CD4-positive, alpha-beta T cell treated with Interleukin-6 for 4 hours (primary cell): Measurements from ENCODE around the gene AEBP2.
"Not testable (repeated sequence)": the region's sequence is repeated elsewhere in the genome, so short reads cannot be mapped to it uniquely, and the experiment has no call there.

Source experiments
- DNase-seq: peaks from one replicate; pipeline ENCODE4 v3.0.0-alpha.2; 2020; ENCODE audit warnings: mixed read lengths

Gene AEBP2

GRCh38 chr12:19439059-19440018, at the start of gene AEBP2:
Gene AEBP2, plus strand, starts transcription at chr12:19439492. Its CDS starts 208 bp downstream, at chr12:19439700.
- DNase-seq = peak; percentile 95

DNA sequence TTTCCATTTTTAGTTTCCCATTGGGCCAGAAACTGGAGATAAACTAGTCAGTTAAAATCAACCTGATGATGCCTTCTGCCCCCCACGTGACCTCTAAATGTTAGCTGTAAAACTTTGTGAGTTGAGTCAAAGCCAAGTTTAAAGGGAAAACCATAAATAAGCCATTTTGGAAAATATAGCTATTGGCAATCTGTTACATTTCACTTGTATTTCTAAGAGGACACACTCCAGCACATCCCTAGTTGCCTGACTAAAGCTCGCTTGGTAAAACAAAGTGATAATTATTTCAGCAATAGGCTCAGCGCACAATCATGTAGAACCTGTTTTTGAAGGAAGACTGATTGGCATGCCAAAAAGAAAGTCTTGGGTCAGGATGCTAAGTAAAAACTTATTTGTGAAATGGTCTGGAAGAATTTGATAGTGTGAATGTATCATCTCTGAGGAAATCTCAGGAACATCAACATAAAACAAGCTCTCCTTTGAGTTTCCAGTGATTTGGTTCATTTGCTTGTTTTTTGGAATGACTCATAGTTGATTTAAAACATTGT, 49.2 kb upstream of the AEBP2 start:
- no peak for DNase-seq

DNA sequence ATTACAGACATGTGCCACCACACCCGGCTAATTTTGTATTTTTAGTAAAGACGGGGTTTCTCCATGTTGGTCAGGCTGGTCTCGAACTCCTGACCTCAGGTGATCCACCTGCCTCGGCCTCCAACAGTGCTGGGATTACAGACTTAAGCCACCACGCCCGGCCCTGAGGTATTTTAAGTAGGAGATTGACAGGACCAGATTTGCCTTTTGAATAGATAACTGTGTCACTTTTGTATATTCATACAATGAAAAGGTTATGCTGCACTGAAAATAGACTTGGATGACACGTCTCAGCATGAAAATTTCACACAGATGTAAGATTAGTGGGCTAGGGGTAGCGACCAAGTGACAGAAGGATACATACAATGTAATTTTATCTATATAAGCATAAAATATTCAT, 46.6 kb upstream of the AEBP2 start:
- not testable (repeated sequence) for DNase-seq

GRCh38 chr12:19394385-19394784, 44.9 kb upstream of the AEBP2 start:
- DNase-seq = no peak

GRCh38 chr12:19397534-19397933, 41.8 kb upstream of the AEBP2 start:
- DNase-seq = no peak

DNA sequence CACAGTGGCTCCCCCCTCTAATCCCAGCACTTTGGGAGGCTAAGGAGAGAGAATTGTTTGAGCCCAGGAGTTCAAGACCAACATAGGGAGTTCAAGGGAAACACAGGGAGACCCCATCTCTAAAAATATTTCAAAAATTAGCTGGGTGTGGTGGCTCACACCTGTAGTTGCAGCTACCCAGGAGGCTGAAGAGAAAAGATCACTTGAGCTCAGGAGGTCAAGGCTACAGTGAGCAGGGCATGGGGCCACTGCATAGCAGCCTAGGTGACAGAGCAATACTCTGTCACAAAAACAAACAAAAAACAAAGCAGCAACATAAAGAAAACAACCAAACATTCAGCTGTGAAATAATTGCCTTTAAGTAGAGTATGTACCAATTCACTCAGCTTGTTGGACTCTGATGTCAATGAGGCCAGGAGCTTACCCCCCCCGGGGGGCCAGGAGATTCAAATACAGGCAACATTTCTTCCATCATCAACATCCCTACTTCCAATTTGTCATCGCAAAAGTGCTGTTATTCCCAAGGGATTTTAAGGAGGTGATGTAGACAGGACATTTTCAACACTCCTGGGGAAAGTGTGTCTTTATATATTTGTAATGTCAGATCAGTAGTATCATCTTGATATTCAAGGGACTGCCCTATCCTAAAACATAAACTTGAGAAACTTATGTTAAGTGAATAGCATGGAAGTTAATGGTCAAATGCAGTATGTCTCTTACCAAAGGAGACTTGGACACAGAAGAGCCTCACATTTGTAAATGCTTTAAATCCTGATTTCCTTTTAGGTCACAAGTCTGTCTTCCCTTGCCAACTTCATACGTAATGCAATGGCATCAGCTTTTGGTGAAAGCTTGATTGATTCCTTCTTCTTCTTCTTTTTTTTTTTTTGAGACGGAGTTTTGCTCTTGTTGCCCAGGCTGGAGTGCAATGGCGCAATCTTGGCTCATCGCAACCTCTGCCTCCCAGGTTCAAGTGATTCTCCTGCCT, 40.6 kb upstream of the AEBP2 start:
- no peak for DNase-seq

DNA sequence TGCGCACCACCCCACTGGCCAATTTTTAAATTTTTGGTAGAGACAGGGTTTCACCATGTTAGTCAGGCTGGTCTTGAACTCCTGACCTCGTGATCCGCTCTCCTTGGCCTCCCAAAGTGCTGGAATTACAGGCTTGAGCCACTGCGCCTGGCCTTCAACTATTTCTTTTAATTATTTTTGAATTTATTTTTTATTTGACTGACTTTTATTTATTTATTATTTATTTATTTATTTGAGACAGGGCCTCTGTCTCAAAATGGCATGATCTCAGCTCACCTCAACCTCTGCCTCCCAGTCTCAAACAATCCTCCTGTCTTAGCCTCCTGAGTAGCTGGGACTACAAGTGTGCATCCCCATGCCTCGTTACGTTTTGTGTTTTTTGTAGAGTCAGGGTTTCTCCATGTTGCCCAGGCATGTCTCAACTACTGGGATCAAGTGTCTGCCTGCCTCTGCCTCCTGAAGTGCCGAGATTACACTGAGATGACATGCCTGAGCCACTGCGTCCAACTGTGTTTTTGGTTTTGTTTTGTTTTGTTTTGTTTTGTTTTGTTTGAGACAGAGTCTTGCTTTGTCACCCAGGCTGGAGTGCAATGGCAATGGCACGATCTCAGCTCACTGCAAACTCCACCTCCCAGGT, 38.5 kb upstream of the AEBP2 start:
- not testable (repeated sequence) for DNase-seq

- no peak for DNase-seq
These were observed 37.1 kb upstream of the AEBP2 start for GRCh38 chr12:19402211-19402610.

- no peak for DNase-seq
These were observed 36.4 kb upstream of the AEBP2 start for GRCh38 chr12:19402743-19403431.

DNA sequence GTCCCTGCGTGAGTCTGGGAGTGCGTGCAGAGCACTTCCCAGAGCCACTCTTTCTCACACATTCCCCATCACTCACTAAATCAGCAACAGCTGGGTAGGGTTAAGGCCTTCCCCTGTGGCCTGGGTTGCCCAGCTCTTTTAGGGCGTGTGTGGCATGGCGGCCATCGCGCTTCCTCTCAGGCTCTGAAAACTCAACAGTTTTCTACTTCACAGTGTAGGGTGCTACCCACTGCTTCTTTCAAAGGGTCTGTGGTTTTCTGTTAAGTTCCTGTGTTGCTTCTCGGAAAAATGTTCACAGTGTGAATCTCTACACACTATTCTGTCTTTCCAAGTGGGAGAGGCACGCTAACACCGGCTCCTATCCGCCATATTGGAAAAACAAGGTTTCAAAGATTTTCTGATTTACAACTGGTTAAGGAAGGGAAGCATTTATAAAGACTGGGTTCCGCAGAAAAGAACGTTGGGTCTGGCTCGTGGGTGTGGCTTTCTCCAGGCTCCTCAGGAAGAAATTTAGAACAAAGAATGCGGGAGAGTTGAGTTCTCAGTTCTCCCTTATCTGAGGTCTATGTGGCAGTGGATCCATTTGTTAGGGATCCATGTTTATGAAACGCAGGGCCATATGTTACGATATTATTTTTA, 34.9 kb upstream of the AEBP2 start:
- DNase-seq = peak; percentile 21

DNA sequence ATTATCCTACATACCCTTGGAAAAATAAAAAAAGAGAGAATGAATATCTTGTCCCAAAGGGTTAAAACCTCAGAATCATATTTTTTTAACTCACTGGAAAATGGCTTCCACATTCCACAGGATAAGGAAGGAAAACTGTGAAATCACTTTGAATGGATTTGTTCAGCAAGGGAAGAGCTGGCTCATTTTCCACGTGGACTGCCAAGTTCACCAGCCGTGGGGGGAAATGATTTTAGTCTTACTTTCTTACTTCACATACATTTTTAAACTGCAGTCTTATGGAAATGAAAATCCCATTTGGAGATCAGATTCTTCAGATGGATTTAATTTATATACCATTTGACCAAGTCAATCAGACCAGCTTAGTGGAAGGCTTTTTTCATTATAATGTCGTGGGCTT, 29.9 kb upstream of the AEBP2 start:
- DNase-seq = no peak

DNA sequence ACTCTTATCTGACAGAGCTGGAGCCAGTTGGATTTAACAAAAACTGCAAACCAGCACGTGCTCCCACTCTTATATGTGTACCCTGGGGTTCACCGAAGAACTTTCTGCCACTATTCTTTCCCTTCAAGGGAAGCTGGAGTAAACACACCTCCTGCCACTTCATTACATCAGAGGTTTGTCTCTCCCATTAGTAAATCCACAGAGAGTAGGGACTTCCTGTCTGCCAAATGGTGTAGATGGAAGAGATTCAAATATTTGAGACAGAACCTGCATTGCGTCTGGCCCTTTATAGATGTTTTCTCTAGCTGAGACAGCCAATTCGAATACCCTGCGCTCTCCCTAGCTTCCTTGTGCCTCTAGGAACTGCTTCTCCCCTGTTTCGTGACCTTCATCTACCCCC, 29.1 kb upstream of the AEBP2 start:
- DNase-seq = no peak

- no peak for DNase-seq
These were observed 28.6 kb upstream of the AEBP2 start for GRCh38 chr12:19410629-19411185.

- DNase-seq = no peak
These were observed 27.8 kb upstream of the AEBP2 start for GRCh38 chr12:19411234-19412204.

GRCh38 chr12:19412844-19413243, 26.4 kb upstream of the AEBP2 start:
- no peak for DNase-seq

- DNase-seq = not testable (repeated sequence)
These were observed 25.7 kb upstream of the AEBP2 start for GRCh38 chr12:19413582-19413981.

- DNase-seq = no peak
These were observed 23.7 kb upstream of the AEBP2 start for GRCh38 chr12:19415563-19415962.

DNA sequence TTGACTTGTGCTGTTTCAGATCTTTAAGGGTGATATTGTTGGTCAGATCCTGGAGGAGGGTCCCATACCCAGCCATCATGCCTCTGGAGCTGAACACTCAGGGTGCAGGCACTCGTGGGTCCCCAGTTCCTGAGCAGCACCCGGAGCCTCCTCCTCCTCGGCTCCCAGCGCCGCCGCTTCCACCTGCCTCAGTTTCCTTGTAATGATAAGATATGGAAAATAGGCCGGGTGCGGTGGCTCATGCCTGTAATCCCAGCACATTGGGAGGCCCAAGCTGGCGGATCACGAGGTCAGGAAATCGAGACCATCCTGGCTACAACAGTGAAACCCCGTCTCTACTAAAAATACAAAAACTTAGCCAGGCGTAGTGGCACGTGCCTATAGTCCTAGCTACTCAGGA, 20.2 kb upstream of the AEBP2 start:
- no peak for DNase-seq

DNA sequence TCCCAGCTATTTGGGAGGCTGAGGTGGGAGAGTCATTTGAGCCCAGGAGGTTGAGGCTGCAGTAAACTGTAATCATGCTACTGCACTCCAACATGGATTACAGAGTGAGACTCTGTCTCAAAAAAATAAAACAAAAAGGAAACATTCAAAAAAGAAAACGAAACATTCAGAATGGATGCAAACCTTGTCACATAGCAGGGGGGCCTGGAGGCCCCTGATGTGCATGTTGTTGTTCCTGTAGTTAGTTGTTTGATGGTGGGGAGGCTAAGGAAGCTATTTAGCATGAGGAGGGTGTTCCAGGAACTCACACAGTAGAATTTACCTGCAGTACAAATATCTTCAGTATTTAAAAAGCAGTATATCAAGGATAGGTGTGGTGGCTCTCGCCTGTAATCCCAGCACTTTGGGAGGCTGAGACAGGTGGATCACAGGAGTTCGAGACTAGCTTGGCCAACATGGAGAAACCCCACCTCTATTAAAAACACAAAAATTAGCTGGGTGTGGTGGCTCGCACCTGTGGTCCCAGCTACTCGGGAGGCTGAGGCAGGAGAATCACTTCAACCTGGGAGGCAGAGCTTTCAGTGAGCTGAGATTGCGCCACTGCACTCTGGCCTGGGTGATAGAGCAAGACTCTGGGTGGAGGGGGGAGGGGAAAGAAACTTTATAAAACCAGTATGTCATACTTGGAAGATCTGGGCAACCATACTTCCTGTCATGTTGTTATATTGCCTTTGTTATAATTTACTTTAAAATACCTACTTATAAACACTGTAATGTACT, 17.6 kb upstream of the AEBP2 start:
- no peak for DNase-seq
